Measurements from ENCODE around the gene ERCC5. TPM values are rescaled to one million over a fixed set of nuclear protein-coding genes. Genes with fewer than 3 reads are reported as not detected.

The ERCC5 gene
- total and polyA plus RNA-seq, 10 donors = 55.1 to 123 (median 74.8) TPM

GRCh38 chr13:102881819-102882686 is 36.2 kb downstream of the ERCC5 start:
- WGBS, 5 donors = 85 to 94% (median 92%) methylated on average over 4 of the region's 4 CpGs
- Histone ChIP-seq H3K27me3 (replicated peaks in 1 of 7) (no peaks in the 10 kb centered on the region), H3K27ac (no peak overlapping the region), H3K9me3 (no peaks in the 10 kb centered on the region), H3K36me3 (peaks cover 0 to 28% (median 5%) of the 10 kb centered on the region in 6 donors), H3K4me1 (no peaks in the 10 kb centered on the region), H3K4me3 (no peak overlapping the region)
- TF ChIP-seq POLR2AphosphoS5 (IDR thresholded peaks at IDR 0.05) = no peak
- no peak for TF ChIP-seq CTCF (IDR thresholded peaks at IDR 0.05 in 8 of 11, conservative IDR thresholded peaks at IDR 0.05 in 3 of 11)
- no peak for TF ChIP-seq POLR2A (IDR thresholded peaks at IDR 0.05)
- no peak for DNase-seq
- intact Hi-C loops (cut with DNase I; ENCODE audit: low total_unique reads) = no loop called here

- intact Hi-C loops (cut with DNase I; ENCODE audit: low total_unique reads) = no loop called here
- no peak for TF ChIP-seq POLR2A (IDR thresholded peaks at IDR 0.05)
- no peak for TF ChIP-seq POLR2AphosphoS5 (IDR thresholded peaks at IDR 0.05)
- TF ChIP-seq CTCF (IDR thresholded peaks at IDR 0.05 in 8 of 11, conservative IDR thresholded peaks at IDR 0.05 in 3 of 11) = no peak
- Histone ChIP-seq H3K4me3 (no peak overlapping the region), H3K27ac (no peak overlapping the region), H3K9me3 (no peaks in the 10 kb centered on the region), H3K27me3 (replicated peaks in 1 of 7) (no peaks in the 10 kb centered on the region), H3K36me3 (no peaks in the 10 kb centered on the region), H3K4me1 (no peaks in the 10 kb centered on the region)
- 60 to 85% (median 79%) methylated on average over 2 of the region's 2 CpGs for WGBS, 5 donors
- no peak for DNase-seq
Observed at GRCh38 chr13:102892503-102892902, 46.7 kb downstream of the ERCC5 start.

GRCh38 chr13:102897371-102898138 is 51.7 kb downstream of the ERCC5 start:
- TF ChIP-seq POLR2A (IDR thresholded peaks at IDR 0.05) (no peak), POLR2AphosphoS5 (IDR thresholded peaks at IDR 0.05) (no peak), CTCF (IDR thresholded peaks at IDR 0.05 in 8 of 11, conservative IDR thresholded peaks at IDR 0.05 in 3 of 11) (no peak)
- intact Hi-C loops (cut with DNase I; ENCODE audit: low total_unique reads) = no loop called here
- H3K4me1 ChIP-seq = no peaks in the 10 kb centered on the region
- no peak overlapping the region for H3K27ac ChIP-seq
- no peaks in the 10 kb centered on the region for H3K27me3 ChIP-seq (replicated peaks in 1 of 7)
- no peak for DNase-seq
- no peaks in the 10 kb centered on the region for H3K9me3 ChIP-seq
- 83 to 93% (median 91%) methylated on average over 6 of the region's 6 CpGs for WGBS, 5 donors
- no peak overlapping the region for H3K4me3 ChIP-seq
- H3K36me3 ChIP-seq = no peaks in the 10 kb centered on the region

- no peak overlapping the region for H3K4me3 ChIP-seq
- 88 to 92% (median 89%) methylated on average over 4 of the region's 4 CpGs for WGBS, 5 donors
- H3K9me3 ChIP-seq = no peaks in the 10 kb centered on the region
- no peak overlapping the region for H3K27ac ChIP-seq
- no peaks in the 10 kb centered on the region for H3K4me1 ChIP-seq
- intact Hi-C loops (cut with DNase I; ENCODE audit: low total_unique reads) = no loop called here
- no peak for DNase-seq
- H3K36me3 ChIP-seq = no peaks in the 10 kb centered on the region
- no peaks in the 10 kb centered on the region for H3K27me3 ChIP-seq (replicated peaks in 1 of 7)
- no peak for TF ChIP-seq POLR2AphosphoS5 (IDR thresholded peaks at IDR 0.05)
- TF ChIP-seq POLR2A (IDR thresholded peaks at IDR 0.05) = no peak
- no peak for TF ChIP-seq CTCF (IDR thresholded peaks at IDR 0.05 in 8 of 11, conservative IDR thresholded peaks at IDR 0.05 in 3 of 11)
Observed at GRCh38 chr13:102900193-102900608, 54.4 kb downstream of the ERCC5 start.

All from spleen (tissue), 11 donors.